Natural killer cell treated with Interleukin-12 subunit alpha and Interleukin-12 subunit beta and Interleukin-15 and Interleukin-18, amount 100 ng/mL, for 72 hours (primary cell): ENCODE measurements around the gene ARRDC2. TPM values are rescaled to one million over a fixed set of nuclear protein-coding genes. Genes with fewer than 3 reads are reported as not detected.

Experiments
- ATAC-seq, 2 donors: fragments of 150-1000 bp; cut with Tn5 transposase in 1 of 2; sonication (Bioruptor Pico), chemical (Tn5 transposase) in 1 of 2; 2 replicates each; pipeline ENCODE4 v1.10.0; 2021
- DNase-seq: peaks from one replicate; pipeline ENCODE4 v3.0.0; 2022; ENCODE audit warnings: low spot score
- H3K27ac Mint-ChIP-seq, 2 donors: 1 replicate in 1 of 2; 2 replicates in 1 of 2; pipeline ENCODE4 v1.8.0; 2022; ENCODE audit warnings: mixed read lengths in 2 of 2, mild to moderate bottlenecking in 1 of 2, moderate library complexity in 1 of 2
- H3K27me3 Mint-ChIP-seq, 2 donors: 1 replicate in 1 of 2; 2 replicates in 1 of 2; pipeline ENCODE4 v1.8.0; 2022; ENCODE audit warnings: mixed read lengths in 2 of 2
- H3K36me3 Mint-ChIP-seq: one replicate; pipeline ENCODE4 v1.8.0; 2022; ENCODE audit warnings: mixed read lengths
- H3K4me1 Mint-ChIP-seq, 2 donors: 1 replicate in 1 of 2; 2 replicates in 1 of 2; pipeline ENCODE4 v1.8.0; 2022; ENCODE audit warnings: low read depth in 2 of 2, mixed read lengths in 2 of 2, mild to moderate bottlenecking in 1 of 2
- H3K4me3 Mint-ChIP-seq: one replicate; pipeline ENCODE4 v1.8.0; 2022; ENCODE audit warnings: mixed read lengths
- H3K9me3 Mint-ChIP-seq: 2 replicates; pipeline ENCODE4 v1.8.0; 2022; ENCODE audit warnings: mixed read lengths
- total RNA-seq, 2 donors: library from RNA; stranded (reverse); gene quantifications; one replicate each; pipeline ENCODE4 v1.2.3, GENCODE V29; 2022

Gene ARRDC2
- 10 to 100 TPM; 34.0 to 34.8 TPM for total RNA-seq

DNA sequence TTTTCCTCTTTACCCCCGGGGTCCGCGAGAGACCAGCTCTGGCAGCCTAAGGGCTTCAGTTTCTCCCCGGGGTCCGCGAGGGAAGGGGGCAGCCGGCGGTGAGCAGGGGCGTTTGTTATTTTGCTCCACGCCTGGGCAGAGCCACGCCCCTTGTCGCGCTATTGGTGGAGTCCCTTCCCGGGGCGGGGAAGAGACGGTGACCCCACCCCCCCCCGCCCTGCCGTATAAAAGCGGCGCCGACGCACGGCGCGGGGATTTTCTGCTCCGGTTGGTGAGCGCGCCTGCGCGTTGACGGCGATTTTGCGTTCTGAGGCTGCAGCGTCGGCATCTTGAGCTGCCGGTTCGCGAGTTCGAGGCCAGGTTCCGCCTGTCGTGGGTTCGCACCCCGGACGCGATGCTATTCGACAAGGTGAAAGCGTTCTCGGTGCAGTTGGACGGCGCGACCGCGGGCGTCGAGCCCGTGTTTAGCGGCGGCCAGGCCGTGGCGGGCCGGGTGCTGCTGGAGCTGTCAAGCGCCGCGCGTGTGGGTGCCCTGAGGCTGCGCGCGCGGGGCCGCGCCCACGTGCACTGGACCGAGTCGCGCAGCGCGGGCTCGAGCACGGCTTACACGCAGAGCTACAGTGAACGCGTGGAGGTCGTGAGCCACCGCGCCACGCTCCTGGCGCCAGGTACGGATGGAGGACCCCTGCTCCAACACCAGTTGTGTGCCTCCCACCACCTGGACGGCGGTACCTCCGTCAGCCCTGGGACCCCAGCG lies at the start of gene ARRDC2:
Gene ARRDC2, plus strand, starts transcription at position 254 of the 757 bp plus-strand sequence. Its CDS starts 141 bp downstream, at position 395.
- Mint-ChIP-seq H3K36me3 (peaks cover 2% of the 10 kb centered on the region), H3K4me3 (peak within 1 kb of the TSS; percentile 96), H3K27ac (peak within 1 kb of the TSS; percentile 80 to 91), H3K4me1 (peaks cover 19 to 20% of the 10 kb centered on the region in 2 donors), H3K9me3 (no peaks in the 10 kb centered on the region), H3K27me3 (no peaks in the 10 kb centered on the region)
- ATAC-seq (peak; percentile 89 to 94), DNase-seq (peak; percentile 91)

DNA sequence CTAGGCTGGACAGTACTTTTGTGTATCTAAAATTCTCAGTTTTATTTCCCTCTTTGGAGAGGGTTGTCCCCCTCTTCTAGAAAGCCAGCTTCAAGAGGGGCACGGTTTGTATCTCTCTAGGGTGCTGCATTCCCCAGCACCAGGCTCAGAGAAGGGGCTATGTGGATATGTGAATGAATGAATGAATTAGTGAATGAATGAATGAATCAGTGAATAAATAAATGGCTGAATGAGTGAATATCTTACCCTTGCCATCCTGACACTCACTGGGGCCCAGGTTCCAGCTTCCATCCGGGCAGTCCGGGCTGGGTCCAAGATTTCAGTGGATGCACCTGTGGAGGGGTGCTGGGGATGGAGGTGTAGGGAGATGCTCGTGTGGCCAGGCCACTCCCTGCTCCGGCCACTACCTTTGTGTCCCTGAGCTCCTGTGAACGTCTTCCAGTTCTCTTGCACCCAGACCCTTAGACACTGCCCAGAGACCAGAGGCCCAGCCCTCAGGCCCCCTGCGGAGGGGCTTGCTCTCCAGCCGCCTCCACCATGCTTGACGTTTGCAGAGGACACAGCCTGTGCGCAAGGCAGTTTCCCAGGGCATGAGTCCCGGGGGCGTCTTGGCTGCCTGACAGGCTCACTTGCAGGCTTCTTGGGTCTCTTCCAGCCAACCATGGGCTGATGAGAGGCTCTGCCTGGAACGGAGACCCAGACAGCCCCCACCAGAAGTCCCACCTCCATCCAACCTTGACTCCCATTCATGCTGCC lies 43.9 kb upstream of the ARRDC2 start:
- H3K9me3 Mint-ChIP-seq, result no peaks in the 10 kb centered on the region
- no peak overlapping the region for H3K4me3 Mint-ChIP-seq
- DNase-seq, result no peak
- peaks cover 0 to 3% of the 10 kb centered on the region in 2 donors for H3K4me1 Mint-ChIP-seq
- ATAC-seq, result peak in 1 of 2 donors; percentile 25
- H3K36me3 Mint-ChIP-seq, result no peaks in the 10 kb centered on the region
- H3K27ac Mint-ChIP-seq, result no peak overlapping the region
- H3K27me3 Mint-ChIP-seq, result peaks cover 21 to 31% of the 10 kb centered on the region in 2 donors

DNA sequence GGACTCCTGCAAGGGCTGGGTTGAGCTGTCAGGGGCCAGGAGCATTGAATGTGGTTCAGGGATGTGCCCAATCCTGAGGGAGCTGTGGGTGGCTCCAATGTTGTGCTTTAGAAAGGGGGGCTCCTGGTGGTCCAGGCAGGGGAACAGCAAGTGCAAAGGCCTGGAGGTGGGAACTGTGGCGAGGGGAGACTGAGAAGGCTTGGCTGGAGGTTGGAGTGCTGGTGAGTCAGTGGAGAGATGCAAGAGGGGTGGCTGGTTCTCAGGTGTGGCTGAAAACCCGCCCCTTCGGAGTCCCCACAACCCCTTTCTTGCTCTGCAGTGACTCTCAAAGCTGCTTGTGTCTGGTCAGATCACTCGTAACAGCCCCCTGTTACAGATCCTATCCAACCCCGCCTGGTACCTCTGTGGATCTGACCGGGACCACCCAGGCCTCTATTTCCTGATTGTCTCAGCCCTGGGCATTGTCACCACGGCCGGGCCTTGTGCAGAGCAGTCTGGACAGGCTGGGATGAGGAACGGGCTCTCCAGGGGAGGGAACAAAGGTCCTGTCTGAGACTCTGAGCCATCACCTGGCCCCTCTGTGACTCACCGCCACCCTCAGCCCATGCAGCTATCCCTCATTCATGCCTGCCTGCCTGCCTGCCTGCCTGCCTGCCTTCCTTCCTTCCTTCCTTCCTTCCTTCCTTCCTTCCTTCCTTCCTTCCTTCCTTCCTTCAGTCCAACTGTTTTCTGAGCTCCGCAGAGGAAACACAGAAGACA lies 42.4 kb upstream of the ARRDC2 start:
- H3K36me3 Mint-ChIP-seq, result no peaks in the 10 kb centered on the region
- H3K4me3 Mint-ChIP-seq, result no peak overlapping the region
- ATAC-seq (no peak), DNase-seq (no peak)
- no peaks in the 10 kb centered on the region for H3K9me3 Mint-ChIP-seq
- no peak overlapping the region for H3K27ac Mint-ChIP-seq
- peaks cover 0 to 6% of the 10 kb centered on the region in 2 donors for H3K4me1 Mint-ChIP-seq
- H3K27me3 Mint-ChIP-seq, result peaks cover 21 to 31% of the 10 kb centered on the region in 2 donors

DNA sequence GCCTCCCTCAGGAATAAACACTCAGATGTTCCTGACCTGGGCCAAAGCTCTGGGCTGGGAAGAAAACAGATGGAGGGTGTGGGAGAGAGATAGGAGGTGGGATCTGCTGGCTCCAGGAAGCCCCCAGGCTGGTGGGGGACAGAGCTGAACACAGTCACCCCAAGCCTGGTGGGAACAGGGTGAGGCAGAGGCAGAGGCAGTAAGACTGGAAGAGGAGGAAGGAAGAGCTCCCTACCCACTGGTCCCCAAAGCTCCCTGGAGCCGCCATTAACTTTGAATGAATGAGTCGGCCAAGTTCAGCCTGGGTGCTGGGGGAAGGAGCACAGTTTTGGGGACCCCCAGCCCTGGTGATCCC lies 41.9 kb upstream of the ARRDC2 start:
- H3K9me3 Mint-ChIP-seq, result no peaks in the 10 kb centered on the region
- no peak for DNase-seq
- no peak overlapping the region for H3K4me3 Mint-ChIP-seq
- H3K4me1 Mint-ChIP-seq, result peaks cover 0 to 6% of the 10 kb centered on the region in 2 donors
- H3K36me3 Mint-ChIP-seq, result no peaks in the 10 kb centered on the region
- peaks cover 21 to 31% of the 10 kb centered on the region in 2 donors for H3K27me3 Mint-ChIP-seq
- ATAC-seq, result no peak
- no peak overlapping the region for H3K27ac Mint-ChIP-seq

DNA sequence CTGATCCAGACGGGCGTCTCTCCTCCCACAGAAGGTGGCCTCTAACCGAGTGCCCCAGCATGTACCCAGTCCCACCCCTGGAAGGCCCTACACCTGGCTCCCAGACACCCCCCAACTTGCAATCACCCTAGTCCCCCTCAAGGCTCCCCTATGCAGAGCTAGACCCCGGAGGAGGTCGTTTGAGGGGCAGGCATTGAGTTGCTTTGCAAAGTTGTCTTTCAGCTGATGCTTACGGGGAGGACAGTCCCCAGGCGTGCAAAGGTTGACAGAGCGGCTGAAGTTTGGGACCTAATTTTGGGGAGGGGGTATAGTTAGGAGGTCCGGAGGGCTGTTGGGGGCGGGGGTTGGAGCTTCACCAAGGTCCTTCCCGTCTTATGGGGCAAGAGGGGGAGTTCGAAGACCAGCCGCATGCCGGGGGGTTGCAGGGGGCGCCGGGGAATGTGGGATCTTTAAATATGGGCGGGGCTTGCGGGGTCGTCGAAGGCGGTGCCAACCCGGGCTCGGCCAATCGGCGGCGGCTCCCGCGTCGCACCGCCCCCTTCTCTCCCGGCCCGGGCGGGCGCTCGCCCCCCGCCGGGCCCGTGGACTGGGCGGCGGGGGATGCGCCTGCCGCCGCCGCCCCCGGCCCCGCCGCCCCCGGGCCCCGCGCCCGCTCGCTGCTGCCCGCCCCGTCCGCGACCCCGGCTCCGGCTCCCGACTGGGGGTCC lies 41.3 kb upstream of the ARRDC2 start, which contains the start of gene KCNN1:
Gene KCNN1, plus strand, starts transcription at position 558 of the 707 bp plus-strand sequence. CDS start 6,782 bp downstream, outside the sequence.
- H3K9me3 Mint-ChIP-seq, result no peaks in the 10 kb centered on the region
- H3K4me1 Mint-ChIP-seq, result peaks cover 0 to 6% of the 10 kb centered on the region in 2 donors
- H3K27me3 Mint-ChIP-seq, result peaks cover 21 to 31% of the 10 kb centered on the region in 2 donors
- DNase-seq, result no peak
- peak in 1 of 2 donors; percentile 58 for ATAC-seq
- no peaks in the 10 kb centered on the region for H3K36me3 Mint-ChIP-seq
- H3K4me3 Mint-ChIP-seq, result no peak within 1 kb of the TSS
- no peak within 1 kb of the TSS for H3K27ac Mint-ChIP-seq

DNA sequence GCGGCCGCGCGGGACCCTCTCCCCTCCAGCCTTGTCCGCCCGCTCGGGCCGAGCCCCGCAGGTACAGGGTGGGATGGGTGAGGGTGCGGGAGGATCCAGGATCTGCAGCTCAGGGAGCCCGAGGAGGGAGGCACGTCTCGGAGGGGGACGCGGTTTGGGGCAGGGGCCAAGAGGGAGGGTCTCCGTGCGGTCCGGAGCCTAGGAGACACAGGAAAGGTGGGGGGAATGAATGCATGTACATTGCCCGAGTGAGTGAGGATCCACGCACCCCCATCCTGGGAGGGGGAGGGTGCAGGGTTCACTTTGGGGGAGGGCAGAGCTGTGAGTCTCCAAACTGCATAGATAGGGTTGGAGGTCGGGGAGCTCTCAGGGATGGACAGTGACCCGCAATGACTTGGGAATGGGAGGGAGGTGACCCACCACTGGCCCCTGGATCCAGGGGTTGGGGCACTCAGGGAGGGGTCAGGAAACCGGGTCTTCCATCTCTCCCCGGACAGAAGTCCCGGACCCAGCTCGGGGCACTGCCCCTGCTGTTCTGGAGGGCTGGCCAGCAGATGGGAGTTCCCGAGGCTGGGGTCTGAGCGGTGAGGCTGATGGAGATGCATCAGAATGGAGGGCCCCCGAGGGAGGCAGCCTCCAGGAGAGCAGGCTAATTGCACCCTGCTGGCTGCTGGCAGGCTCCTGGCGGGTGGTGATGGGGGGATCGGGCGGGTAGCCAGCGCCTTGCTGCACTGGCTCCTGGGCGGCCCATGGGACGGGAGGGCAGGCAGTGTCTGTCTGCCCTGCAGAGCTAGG lies 40.5 kb upstream of the ARRDC2 start:
- no peak for DNase-seq
- no peak for ATAC-seq
- Mint-ChIP-seq H3K27me3 (peaks cover 21 to 31% of the 10 kb centered on the region in 2 donors), H3K4me3 (no peak overlapping the region), H3K9me3 (no peaks in the 10 kb centered on the region), H3K27ac (no peak overlapping the region), H3K4me1 (peaks cover 0 to 6% of the 10 kb centered on the region in 2 donors), H3K36me3 (no peaks in the 10 kb centered on the region)

DNA sequence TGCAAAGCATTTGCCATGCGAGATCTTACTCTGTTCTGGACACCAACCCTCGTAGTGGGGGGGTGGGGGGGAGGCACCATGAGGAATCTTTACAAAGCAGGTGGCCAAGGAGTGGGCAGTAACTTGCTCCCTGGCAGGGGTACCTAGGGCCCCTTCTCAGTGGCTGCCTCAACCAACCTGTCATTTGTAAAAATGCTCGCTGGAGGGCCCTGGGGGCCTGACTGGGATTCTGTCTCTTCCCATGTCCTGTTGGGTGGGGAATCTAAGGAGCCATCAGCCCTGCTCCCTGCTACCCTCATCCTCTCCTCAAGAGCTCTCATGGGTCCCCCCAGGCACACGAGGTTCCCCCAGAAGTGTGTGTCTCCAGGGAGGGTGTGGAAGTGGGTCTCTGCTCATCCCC lies 39.6 kb upstream of the ARRDC2 start:
- Mint-ChIP-seq H3K9me3 (no peaks in the 10 kb centered on the region), H3K27ac (no peak overlapping the region), H3K4me3 (no peak overlapping the region), H3K36me3 (no peaks in the 10 kb centered on the region), H3K4me1 (peaks cover 0 to 6% of the 10 kb centered on the region in 2 donors), H3K27me3 (peaks cover 21 to 31% of the 10 kb centered on the region in 2 donors)
- DNase-seq, result no peak
- no peak for ATAC-seq

DNA sequence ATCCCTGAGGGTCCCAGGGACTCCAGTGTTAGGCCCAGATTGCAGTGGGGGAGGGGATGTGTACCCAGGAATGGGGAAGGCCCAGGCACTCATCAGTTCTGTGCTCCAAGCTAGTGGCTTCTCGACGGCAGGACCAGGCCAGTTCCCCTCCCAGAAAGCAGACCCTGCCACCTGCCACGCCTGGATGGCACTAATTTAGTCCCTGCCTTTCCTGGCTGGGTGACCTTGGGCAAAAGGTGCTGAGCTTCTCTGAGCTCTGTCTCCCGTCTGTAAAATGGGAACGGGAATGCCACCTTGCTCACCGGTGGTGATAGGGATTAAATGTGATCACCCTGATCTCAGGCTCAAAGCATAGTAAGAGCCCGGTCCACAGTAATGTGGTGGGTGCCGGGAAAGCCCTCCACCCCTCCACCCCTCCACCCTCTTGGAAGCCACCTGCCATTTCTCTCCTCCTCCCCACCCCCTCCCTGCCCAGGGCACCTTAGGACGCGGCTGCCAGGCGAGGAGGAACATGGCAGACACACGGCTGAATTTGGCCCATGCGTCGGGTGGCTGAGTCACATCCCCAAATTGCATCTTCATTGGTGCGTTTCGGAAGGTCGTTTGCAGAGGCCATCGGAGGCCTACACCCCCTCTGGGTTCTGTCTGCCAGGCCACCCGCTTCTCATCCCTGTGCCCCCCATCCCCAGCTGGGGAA lies 38.7 kb upstream of the ARRDC2 start:
- Mint-ChIP-seq H3K4me3 (no peak overlapping the region), H3K36me3 (no peaks in the 10 kb centered on the region), H3K4me1 (peaks cover 0 to 6% of the 10 kb centered on the region in 2 donors), H3K27ac (no peak overlapping the region), H3K27me3 (peaks cover 21 to 24% of the 10 kb centered on the region in 2 donors), H3K9me3 (no peaks in the 10 kb centered on the region)
- ATAC-seq (no peak), DNase-seq (no peak)

DNA sequence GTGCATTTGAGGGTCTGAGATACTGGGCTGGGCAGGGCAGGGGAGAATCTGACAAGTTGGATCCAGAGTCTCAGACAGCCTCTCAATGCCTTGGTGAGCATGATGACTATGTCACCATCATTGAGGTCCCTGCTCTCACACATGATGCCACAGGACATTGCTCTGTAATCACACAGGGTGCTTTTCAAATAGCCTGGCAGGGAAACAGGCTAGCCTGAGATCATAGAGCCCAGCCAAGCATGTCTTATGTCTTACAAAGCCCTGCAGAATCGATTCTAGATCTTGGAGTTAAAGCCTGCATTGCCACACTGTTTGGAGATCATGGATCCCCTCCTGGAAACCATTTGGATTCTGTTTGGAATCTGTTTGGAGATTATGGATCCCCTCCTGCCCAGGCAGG lies 35.7 kb upstream of the ARRDC2 start:
- H3K36me3 Mint-ChIP-seq, result no peaks in the 10 kb centered on the region
- H3K9me3 Mint-ChIP-seq, result no peaks in the 10 kb centered on the region
- DNase-seq, result no peak
- H3K27ac Mint-ChIP-seq, result no peak overlapping the region
- H3K4me3 Mint-ChIP-seq, result no peak overlapping the region
- H3K27me3 Mint-ChIP-seq, result peaks cover 0 to 5% of the 10 kb centered on the region in 2 donors
- ATAC-seq, result no peak
- peaks cover 0 to 3% of the 10 kb centered on the region in 2 donors for H3K4me1 Mint-ChIP-seq

DNA sequence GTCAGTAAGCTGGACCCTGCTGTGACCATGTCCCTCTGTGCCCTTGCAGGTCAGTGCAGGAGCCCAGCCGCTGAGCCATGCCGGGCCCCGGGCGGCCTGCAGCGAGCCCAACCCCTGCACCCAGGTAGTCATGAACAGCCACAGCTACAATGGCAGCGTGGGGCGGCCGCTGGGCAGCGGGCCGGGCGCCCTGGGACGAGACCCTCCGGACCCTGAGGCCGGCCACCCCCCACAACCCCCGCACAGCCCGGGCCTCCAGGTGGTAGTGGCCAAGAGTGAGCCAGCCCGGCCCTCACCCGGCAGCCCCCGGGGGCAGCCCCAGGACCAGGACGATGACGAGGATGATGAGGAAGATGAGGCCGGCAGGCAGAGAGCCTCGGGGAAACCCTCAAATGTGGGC lies 34.2 kb upstream of the ARRDC2 start:
- no peak for DNase-seq
- Mint-ChIP-seq H3K9me3 (no peaks in the 10 kb centered on the region), H3K27me3 (peaks cover 0 to 3% of the 10 kb centered on the region in 2 donors), H3K27ac (no peak overlapping the region), H3K4me3 (no peak overlapping the region), H3K4me1 (peaks cover 0 to 3% of the 10 kb centered on the region in 2 donors), H3K36me3 (no peaks in the 10 kb centered on the region)
- peak in 1 of 2 donors; percentile 28 for ATAC-seq

DNA sequence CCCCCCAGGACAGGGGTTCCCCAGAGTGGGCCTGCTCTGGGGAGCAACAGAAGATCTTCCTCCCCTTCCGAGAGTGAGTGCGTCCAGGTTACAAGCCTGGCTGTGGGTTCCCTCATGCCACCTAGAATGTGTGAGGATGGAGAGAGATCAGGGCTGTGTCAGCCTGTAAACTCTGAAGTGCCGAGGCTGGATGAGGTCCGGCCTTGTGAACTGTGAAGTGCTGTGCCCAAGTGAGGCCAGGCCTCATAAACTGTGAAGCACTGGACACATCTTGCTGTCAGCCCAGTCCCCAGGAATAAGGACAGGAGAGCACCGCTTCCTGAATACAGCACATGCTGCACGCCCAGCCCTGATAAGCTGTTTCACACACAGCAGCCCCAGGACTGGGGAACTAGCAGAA lies 33.4 kb upstream of the ARRDC2 start:
- H3K4me3 Mint-ChIP-seq, result no peak overlapping the region
- ATAC-seq, result no peak
- H3K36me3 Mint-ChIP-seq, result no peaks in the 10 kb centered on the region
- DNase-seq, result no peak
- no peak overlapping the region for H3K27ac Mint-ChIP-seq
- H3K9me3 Mint-ChIP-seq, result no peaks in the 10 kb centered on the region
- peaks cover 0 to 3% of the 10 kb centered on the region in 2 donors for H3K27me3 Mint-ChIP-seq
- H3K4me1 Mint-ChIP-seq, result peaks cover 0 to 3% of the 10 kb centered on the region in 2 donors

DNA sequence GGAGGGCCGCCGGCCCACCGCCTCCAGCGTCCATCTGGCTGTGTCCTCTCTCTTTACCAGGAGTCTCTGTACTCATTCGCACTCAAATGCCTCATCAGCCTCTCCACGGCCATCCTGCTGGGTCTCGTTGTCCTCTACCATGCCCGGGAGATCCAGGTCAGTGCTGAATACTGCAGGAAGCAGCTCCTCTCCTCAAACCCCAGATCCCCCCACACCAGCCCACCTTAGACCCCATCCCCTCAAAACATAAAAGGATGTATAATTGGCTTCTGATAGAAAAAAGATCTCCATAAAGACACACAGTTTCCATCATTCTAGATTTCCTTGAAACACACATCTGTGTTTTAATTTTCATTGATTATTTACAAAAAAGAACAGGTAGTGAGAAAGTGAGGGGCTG lies 32.9 kb upstream of the ARRDC2 start:
- no peak overlapping the region for H3K27ac Mint-ChIP-seq

More for the DNA sequence above, 32.9 kb upstream of the ARRDC2 start:
- Mint-ChIP-seq H3K27me3 (peaks cover 0 to 3% of the 10 kb centered on the region in 2 donors), H3K36me3 (no peaks in the 10 kb centered on the region), H3K4me1 (no peaks in the 10 kb centered on the region), H3K4me3 (no peak overlapping the region), H3K9me3 (no peaks in the 10 kb centered on the region)
- ATAC-seq (no peak), DNase-seq (no peak)
